ENCODE measurements around the gene MX2. TPM values are rescaled to one million over a fixed set of nuclear protein-coding genes. Genes with fewer than 3 reads are reported as not detected.

The MX2 gene
- total RNA-seq, 2 donors from 2014 or later, result 1.6 to 11.4 TPM

- TF ChIP-seq CTCF (conservative IDR thresholded peaks at IDR 0.05), result no peak
- H3K27ac ChIP-seq (ENCODE audit: low read depth, low read length), result no peak overlapping the region
- Mint-ChIP-seq H3K27me3 (ENCODE audit: insufficient read depth) (no peaks in the 10 kb centered on the region), H3K27ac (no peak overlapping the region), H3K4me3 (no peak overlapping the region), H3K36me3 (ENCODE audit: low read depth) (no peaks in the 10 kb centered on the region), H3K4me1 (peaks cover 5% of the 10 kb centered on the region), H3K9me3 (peaks cover 7% of the 10 kb centered on the region)
- no peaks in the 10 kb centered on the region for H3K36me3 ChIP-seq (ENCODE audit: control insufficient read depth, insufficient read depth, low read length)
- H3K4me1 ChIP-seq (ENCODE audit: control insufficient read depth, insufficient read depth, low read length), result no peaks in the 10 kb centered on the region
- H3K27me3 ChIP-seq (ENCODE audit: control insufficient read depth, insufficient read depth, low read length, poor library complexity, severe bottlenecking), result no peaks in the 10 kb centered on the region
- no peaks in the 10 kb centered on the region for H3K9me3 ChIP-seq (ENCODE audit: control insufficient read depth, low read length)
- no peak overlapping the region for H3K4me3 ChIP-seq (ENCODE audit: low read length)
- H3K9ac ChIP-seq (ENCODE audit: extremely low read depth, low read length, poor library complexity, severe bottlenecking), result no peak overlapping the region
- DNase-seq, result no peak
- 90 to 97% methylated on average over 3 to 4 of the region's 4 CpGs for WGBS, 2 experiments (ENCODE audit: insufficient coverage in 1 of 2, insufficient read length in 1 of 2)
These were observed 36.4 kb downstream of the MX2 start for GRCh38 chr21:41398251-41398650.

DNA sequence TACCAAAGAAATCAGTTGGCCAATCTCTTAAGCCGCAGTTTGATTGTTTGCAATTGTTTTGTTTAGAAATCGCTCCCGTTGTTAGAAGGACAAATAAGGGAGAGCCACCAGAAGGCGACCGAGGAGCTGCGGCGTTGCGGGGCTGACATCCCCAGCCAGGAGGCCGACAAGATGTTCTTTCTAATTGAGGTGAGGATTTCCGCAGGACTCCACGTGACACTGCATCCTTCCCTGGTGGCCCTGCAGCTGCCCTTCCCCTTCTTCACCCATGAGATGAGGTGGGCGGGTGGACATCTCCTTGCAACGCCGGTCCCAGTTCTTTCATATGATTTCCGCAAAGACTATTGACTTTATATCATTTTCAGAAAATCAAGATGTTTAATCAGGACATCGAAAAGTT, 37.0 kb downstream of the MX2 start:
- 93 to 95% methylated on average over 13 to 16 of the region's 16 CpGs for WGBS, 2 experiments (ENCODE audit: insufficient coverage in 1 of 2, insufficient read length in 1 of 2)

DNA sequence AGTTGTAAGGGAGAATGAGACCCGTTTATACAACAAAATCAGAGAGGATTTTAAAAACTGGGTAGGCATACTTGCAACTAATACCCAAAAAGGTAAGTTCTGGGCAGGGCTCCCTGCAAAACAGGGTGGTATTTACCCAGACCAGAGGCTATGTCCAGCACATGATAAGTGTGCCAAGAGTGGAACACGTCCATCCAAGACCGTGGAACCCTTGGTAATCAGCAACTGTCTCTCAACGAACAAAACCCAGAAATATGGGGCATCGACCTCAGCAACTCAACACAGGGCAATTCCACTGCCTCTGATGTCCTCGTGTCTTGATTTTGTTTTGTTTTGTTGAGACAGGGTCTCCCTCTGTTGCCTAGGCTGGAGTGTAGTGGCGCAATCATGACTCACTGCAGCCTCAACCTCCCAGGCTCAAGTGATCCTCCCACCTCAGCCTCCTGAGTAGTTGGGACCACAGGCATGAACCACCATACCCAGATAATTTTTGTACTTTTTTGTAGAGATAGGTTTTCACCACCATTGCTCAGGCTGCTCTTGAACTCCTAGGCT, 37.5 kb downstream of the MX2 start:
- peaks cover 7% of the 10 kb centered on the region for H3K9me3 Mint-ChIP-seq
- Histone ChIP-seq H3K27ac (ENCODE audit: low read depth, low read length) (no peak overlapping the region), H3K4me1 (ENCODE audit: control insufficient read depth, insufficient read depth, low read length) (no peaks in the 10 kb centered on the region), H3K36me3 (ENCODE audit: control insufficient read depth, insufficient read depth, low read length) (no peaks in the 10 kb centered on the region), H3K9me3 (ENCODE audit: control insufficient read depth, low read length) (no peaks in the 10 kb centered on the region), H3K27me3 (ENCODE audit: control insufficient read depth, insufficient read depth, low read length, poor library complexity, severe bottlenecking) (no peaks in the 10 kb centered on the region), H3K9ac (ENCODE audit: extremely low read depth, low read length, poor library complexity, severe bottlenecking) (no peak overlapping the region), H3K4me3 (ENCODE audit: low read length) (no peak overlapping the region)
- no peaks in the 10 kb centered on the region for H3K27me3 Mint-ChIP-seq (ENCODE audit: insufficient read depth)
- no peak for DNase-seq
- WGBS, 2 experiments (ENCODE audit: insufficient coverage in 1 of 2, insufficient read length in 1 of 2), result 93 to 100% methylated on average over 5 to 7 of the region's 7 CpGs
- no peak for TF ChIP-seq CTCF (conservative IDR thresholded peaks at IDR 0.05)
- no peak overlapping the region for H3K27ac Mint-ChIP-seq
- H3K4me1 Mint-ChIP-seq, result peaks cover 5% of the 10 kb centered on the region
- no peak overlapping the region for H3K4me3 Mint-ChIP-seq
- no peaks in the 10 kb centered on the region for H3K36me3 Mint-ChIP-seq (ENCODE audit: low read depth)

More for the DNA sequence above, 37.0 kb downstream of the MX2 start:
- no peaks in the 10 kb centered on the region for H3K36me3 Mint-ChIP-seq (ENCODE audit: low read depth)
- no peak overlapping the region for H3K27ac Mint-ChIP-seq
- Histone ChIP-seq H3K36me3 (ENCODE audit: control insufficient read depth, insufficient read depth, low read length) (no peaks in the 10 kb centered on the region), H3K27ac (ENCODE audit: low read depth, low read length) (no peak overlapping the region), H3K4me3 (ENCODE audit: low read length) (no peak overlapping the region), H3K4me1 (ENCODE audit: control insufficient read depth, insufficient read depth, low read length) (no peaks in the 10 kb centered on the region), H3K27me3 (ENCODE audit: control insufficient read depth, insufficient read depth, low read length, poor library complexity, severe bottlenecking) (no peaks in the 10 kb centered on the region), H3K9ac (ENCODE audit: extremely low read depth, low read length, poor library complexity, severe bottlenecking) (no peak overlapping the region), H3K9me3 (ENCODE audit: control insufficient read depth, low read length) (no peaks in the 10 kb centered on the region)
- H3K4me1 Mint-ChIP-seq, result peaks cover 5% of the 10 kb centered on the region
- no peak overlapping the region for H3K4me3 Mint-ChIP-seq
- no peaks in the 10 kb centered on the region for H3K27me3 Mint-ChIP-seq (ENCODE audit: insufficient read depth)
- peaks cover 7% of the 10 kb centered on the region for H3K9me3 Mint-ChIP-seq
- DNase-seq, result no peak
- no peak for TF ChIP-seq CTCF (conservative IDR thresholded peaks at IDR 0.05)
